Activated effector memory CD4-positive, alpha-beta T cell treated with anti-CD3 and anti-CD28 coated beads, Interleukin-2, amount 50 U/mL, for 16 hours (primary cell): ENCODE results near the gene CERS2.
A peak's percentile ranks its signal among the peaks of the same experiment; 100 is the strongest.

Experiments
- DNase-seq: peaks from one replicate; pipeline ENCODE4 v3.0.0-alpha.2; 2020

CERS2 gene, protein sequence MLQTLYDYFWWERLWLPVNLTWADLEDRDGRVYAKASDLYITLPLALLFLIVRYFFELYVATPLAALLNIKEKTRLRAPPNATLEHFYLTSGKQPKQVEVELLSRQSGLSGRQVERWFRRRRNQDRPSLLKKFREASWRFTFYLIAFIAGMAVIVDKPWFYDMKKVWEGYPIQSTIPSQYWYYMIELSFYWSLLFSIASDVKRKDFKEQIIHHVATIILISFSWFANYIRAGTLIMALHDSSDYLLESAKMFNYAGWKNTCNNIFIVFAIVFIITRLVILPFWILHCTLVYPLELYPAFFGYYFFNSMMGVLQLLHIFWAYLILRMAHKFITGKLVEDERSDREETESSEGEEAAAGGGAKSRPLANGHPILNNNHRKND

DNA sequence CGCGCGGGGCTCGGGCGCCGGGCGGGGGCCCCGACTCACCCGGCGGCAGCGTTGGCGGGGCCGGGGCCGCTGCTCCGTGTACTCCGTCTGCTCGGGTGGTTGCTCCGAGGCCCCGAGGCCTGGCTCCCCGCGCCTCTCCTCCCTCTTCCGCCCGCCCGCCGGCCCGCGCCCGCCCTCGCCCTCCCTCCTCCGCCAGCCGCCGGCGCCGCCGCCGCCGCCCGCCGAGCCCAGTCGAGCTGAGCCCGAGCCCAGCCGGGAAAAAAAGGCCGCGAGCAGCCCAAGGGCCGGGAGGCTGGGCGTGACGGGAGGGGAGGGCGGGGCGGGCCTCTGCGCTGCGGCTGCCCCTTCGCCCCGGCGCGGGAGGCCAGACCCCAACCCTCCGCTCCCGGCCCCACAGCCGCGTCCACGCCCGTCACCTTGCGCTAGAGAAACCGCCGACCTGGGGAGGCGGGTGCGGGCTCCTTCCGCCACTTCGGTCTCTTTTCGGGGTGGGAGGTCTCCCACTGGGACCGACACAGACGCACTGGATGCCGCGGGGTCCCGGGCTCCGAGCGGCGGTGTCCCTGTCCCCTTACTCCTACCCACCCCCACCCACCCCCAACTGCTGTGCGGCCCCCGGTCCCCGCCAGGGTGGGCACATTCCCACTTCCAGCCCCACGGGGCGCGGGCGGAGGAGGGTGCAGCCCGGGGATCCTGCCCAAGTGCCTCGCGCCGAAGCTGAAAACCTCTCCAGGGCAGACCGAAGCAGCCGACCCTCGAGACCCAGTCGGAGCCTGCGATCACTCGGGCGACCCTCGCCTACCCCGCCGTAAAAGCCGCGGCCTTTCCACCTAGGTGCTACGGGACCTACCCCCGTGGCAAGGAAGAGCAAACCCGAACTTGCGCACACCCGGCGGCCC, at the start of gene CERS2:
TSS of gene CERS2 (minus strand) at position 256 of the 899 bp plus-strand sequence. CDS start 5,745 bp downstream, outside the sequence.
- DNase-seq = peak; percentile 90

DNA sequence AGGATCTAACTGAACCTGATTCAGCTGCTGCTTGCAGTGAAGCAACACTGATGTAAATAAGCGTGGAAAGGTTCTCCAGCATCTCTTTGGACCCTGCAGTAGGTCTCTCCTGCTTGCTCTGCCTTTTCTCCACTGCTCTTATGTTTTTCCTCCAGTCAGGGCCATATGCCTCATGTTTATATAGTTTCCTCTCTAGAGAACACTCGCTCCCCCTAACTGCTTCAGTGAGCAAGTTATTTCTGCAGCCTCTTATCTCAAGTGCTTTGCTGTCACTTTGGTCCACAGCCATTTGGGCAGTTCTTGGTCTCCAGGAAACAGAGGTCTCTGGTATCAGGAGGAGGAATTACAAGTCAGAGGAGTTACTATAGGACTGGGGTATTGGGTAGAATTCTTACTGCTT, 38.9 kb upstream of the CERS2 start:
- DNase-seq = no peak

DNA sequence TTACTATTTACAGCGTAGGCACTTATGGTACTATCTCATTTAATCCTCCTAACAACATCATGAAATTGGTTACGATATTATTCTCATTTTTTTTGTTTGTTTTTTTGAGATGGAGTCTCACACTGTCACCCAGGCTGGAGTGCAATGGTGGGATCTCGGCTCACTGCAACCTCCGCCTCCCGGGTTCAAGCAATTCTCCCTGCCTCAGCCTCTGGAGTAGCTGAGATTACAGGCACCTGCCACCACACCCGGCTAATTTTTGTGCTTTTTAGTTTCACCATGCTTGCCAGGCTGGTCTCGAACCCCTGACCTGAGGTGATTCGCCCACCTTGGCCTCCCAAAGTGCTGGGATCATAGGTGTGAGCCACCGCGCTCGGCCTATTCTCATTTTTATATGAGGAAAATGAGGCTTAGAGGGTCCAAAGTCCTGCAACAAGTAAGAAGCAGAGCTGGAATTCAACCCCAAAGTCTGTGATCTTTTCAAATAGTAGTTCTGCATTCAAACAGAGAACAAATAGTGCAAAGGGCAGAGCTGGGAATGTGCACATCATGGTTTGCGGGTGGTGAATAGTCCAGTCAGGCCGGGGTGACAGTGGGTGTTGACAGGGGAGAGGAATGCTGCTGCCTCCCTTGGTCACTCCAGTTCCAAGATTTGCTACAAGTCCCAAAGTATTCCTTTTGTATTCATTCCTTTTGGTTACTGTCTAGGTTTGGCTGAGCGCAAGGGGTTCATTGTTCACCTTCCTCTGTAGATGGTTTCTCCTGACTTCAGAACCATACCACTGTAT, 38.2 kb upstream of the CERS2 start:
- no peak for DNase-seq

DNA sequence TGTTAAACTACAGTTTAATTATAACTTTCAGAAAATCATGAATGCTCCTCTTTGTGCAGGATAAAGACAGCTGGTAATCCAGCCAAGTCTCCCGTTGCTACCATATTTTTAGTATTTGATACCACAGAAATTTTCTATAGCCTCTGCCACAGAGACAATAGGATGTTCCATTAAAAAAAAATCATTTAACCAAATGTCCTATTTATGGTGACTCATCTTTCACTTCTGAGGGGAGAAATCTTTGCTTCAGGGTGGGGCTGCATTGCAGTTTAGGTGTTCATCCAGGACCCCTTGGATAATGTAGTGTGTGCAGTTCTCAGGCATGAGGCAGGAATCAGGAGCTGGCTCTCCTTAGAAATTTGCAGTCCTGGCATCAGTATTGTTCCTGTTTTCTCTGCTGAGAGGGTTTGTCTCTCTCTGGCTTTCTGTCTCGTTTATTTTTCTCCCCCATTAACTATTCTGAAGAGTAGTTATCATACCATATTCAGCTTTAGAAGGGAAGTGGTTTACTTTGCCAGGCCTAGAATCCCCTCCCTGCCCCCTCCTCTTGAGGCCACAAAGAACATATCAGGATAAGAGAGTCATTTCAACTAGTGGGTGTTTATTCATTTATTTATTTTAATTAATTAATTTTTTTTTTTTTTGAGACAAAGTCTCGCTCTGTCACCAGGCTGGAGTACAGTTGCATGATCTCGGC, 36.7 kb upstream of the CERS2 start:
- no peak for DNase-seq

DNA sequence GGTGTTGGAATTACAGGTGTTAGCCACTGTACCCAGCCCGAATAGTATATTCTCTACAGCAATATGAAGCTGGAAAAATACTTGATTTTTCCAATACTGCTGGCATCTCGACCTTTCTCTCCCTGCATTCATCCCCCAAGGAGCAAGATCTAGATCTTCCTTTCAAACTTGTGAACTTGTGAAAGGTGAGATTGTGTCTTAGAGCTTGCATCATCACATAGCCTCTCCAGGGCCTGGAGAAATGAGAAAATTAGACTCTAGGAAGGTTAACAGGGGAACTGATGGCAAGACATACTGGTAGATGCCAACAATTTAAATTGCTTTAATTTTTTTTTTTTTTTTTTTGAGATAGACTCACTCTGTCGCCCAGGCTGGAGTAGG, 35.7 kb upstream of the CERS2 start:
- no peak for DNase-seq

DNA sequence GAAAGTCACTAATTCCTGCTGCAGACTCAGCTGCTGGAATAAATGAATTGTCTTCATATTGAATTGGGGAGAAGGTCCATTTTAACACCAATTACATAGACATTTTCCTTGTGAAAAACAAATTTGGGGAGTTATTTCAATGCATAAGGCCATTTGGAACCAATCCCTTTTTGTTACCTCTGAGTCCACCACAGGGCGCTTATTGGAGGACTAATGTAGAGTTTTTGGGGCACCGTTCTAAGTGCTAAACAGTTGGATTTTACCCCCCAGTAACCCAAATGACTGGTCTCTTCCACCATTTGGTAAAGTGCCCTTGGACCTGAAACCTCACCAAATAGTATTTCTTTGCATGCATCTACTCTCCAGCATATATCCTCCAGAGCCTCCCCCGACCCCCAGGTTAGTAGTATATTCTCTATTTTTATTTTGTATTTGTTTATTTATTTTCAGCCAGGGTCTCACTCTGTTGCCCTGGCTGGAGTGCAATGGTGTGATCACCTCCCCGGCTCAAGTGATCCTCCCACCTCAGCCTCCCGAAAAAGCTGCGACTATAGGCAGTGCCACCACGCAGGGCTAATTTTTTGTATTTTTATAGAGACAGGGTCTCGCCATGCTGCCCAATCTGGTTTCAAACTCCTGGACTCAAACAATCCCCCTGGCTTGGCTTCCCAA, 35.2 kb upstream of the CERS2 start:
- DNase-seq = no peak

DNA sequence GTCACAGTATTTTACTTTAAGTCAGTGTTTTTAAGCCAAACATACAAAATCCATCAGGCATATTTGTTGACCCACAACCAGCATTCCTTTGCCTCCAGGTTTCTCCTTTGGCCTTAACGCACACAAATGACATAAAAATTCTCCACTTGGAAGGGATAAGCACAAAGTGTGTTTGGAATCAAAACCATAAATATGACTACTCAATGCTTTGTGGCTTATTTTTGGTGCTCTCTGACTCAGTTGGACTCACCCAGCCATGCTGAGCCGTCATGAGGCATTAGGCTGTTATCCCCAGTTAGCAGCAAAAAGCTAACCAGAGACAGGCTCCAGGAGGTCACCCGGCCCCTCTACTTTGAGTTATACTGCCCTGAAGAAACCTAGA, 34.6 kb upstream of the CERS2 start:
- no peak for DNase-seq

DNA sequence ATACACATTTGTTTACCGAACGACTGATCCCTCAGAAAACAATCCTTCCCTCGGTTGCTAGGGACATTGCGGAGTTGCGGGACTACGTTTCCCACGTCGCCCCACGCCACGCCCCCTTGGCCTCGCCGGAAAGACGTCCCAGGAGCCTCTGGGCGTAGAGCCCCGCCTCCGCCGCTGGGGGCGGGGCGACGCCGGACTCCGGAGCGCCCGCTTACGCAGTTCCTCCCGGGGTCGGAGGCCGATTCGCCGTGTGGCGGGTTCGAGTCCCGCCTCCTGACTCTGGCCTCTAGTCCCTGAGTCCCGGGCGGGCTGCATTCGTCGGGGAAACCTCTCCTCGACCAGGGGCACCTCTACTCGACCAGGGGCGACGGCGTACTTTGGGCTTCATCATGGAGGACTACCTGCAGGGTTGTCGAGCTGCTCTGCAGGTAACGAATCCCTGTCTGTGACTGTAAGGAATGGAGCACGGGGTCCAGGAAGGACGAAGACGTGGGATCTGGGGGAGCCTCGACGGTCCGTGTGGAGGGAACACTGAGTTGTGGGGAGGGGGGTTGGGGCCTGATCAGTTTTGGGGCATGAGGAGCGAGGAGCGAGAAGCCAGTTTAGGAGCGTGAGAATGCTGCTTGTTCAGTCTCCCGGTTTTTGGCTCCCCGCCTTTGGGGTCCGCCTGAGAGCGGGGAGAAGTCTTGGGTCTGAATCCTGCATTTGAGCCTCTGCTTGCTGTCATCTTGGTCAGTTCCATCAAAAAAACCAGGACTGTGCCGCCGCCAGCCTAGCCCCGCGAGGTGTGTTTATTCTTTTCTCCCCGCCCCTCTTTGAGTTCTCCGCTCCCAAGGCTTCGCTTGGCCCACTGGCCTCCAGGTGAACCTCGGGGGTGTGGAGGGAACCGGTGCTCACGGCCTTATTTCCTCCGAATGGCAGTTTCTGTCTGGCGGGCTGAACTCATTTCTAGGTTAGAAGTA, 33.9 kb upstream of the CERS2 start, which contains the start of gene PRUNE1:
TSS of gene PRUNE1 (plus strand) at position 206 of the 962 bp plus-strand sequence. CDS start at position 390, 184 bp downstream.
- DNase-seq = peak; percentile 99

DNA sequence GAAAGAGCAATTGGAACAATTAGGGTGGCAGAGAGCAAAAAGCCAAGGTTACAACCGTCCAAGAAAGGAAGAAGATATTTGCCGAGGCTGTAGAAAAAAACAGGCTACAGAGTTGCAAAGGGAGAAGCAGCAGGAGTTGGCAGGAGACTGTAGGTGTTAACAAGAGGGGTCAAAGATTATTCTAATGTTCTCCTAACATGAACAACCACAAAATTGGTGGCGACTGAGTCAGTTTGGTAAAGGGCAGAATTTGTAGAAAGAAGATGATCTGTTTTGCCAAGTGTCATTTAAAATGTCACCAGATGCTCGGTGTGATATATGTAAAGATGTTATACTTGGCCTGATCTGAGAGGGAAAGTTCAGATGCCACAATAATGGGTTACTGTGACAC, 33.2 kb upstream of the CERS2 start:
- DNase-seq = no peak

DNA sequence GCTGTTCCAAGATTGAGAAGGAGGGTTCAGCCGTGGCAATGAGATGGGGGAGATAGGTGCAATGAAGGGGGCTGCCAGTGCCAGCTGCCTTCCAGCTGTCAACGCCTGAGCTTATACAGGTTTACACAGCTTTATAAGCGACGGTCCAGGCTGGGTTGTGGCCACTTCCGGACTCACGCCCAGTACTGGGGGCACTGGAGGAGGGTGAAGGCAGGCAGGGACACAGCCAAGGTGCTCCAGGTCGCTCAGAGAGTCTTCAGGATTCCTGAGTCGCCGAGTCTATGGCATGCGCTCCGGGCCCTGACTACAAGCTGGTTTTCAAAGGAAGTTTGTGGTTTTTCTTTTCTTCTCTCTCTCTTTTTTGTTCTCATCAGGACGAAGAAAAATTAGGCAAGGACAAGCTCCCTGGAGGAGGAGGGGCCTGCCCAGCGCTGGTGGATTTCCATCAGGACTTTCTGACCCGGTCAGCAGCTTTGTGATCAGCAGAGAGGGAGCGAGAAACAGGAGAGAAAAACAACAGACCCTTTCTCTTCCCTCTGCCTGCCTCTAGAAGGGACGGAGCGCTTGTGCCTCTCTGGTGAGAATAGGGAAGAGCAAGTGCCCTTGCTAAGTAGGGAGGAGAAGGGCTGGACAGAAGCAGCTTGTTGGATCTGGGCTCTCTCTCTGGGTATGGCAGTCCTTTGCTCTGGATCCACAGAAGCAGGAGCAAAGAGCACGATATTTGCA, 31.9 kb upstream of the CERS2 start, which contains the start of gene MINDY1:
TSS of gene MINDY1 (minus strand) at position 576 of the 726 bp plus-strand sequence. CDS start 4,285 bp downstream, outside the sequence.
- DNase-seq = peak; percentile 74

DNA sequence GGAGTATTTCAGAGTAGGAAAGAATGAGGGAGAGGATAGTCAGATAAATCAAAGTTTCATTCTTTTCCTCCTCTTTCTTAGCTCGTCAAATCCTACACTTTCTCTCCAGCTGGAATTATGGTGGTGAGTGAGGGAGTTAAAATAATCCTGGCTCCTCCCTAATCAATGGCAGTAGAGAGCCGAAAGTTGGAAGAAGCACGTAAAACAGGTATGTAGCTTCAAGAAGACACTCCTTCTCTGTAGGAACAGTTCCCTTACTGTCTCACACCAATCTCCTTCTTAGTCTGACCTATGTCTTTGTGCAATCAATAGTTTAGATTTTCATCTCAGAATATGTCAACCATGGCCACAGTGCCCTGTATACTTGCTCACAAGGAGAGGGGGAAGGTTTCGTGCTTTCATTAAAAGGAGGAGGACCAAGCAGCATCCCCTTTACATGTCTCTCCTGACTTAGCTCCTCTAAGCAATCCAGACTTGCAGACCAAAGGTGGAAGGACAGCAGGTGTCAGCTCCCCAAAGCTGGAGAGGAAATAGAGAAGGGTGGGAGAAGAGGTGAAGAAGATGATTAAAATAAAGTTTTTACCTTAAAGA, 31.2 kb upstream of the CERS2 start:
- DNase-seq = no peak

DNA sequence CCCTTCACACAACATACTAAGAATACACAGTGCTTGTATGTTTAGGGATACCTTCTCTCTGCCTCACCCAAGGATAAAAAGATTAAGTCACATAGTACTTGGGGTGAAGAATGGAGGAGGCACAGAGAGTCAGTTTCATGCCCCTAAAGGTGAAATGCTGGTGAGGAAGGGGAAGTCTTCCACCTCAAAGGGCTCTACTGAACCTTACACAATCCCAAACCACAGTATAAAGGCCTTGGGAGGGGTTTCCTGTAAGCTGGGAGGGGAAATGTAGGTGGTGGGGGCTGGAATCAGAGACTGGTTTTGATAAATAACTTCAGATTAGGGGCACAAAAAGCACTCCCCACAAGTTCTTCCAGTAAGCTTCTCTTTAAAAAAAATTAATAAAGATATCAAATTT, 28.5 kb upstream of the CERS2 start:
- DNase-seq = no peak

DNA sequence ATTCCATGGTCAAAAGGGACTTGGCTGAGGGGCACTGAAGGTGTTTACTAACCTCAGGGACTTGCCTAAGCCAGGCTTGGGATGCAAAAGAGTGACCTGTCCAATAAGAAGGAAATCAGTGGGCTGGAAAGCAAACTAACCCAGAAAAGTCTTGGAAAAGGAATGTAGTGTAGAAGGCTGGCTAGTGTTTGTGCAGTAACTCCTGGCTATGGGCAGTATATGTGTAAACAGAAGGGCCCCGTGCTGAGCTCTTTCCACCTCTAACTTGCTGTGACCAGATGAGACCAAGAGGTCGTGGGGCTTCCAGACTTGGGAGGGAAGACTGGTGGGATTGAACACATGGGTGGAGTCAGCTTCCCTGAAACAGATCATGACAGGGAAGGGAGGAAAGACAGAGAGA, 28.0 kb upstream of the CERS2 start:
- DNase-seq = no peak

DNA sequence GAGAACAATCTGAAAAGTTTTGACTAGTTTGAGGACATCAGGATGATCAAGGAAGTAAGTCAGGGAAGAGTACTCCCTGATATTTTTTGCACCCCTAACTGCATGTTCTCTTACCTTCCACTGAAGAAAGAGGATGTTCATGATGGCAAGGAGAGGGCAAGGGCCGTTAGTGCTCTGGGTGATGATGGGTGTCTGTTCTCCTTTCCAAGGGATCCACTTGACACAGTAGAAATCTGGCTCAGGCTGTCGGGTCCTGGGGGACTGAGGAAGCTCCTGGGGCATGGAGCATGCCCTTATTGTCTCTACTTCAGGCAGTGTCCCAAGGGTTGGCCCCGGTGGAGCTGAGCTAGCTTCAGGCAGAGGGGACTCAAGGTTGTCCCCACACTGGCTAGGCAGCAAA, 27.4 kb upstream of the CERS2 start:
- DNase-seq = no peak

DNA sequence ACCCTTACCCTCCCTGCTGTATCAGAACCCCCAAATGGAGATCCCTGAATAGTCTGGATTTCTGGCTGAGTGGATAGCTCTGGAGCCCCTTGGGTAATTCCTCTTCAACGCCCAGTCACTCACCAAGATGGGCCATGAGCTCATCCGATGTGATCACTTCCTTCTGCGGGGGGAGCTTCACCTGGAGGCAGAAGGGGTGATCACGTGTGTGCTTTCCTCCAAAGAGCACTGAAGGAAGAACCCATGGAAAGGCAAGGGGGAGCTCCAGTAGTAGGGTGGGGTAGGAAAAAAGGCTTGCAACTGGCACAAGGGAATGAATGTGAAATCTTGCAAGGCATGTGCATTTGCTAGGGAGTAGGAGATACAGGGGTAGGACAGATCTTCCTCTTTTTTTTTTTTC, 27.0 kb upstream of the CERS2 start:
- no peak for DNase-seq

DNA sequence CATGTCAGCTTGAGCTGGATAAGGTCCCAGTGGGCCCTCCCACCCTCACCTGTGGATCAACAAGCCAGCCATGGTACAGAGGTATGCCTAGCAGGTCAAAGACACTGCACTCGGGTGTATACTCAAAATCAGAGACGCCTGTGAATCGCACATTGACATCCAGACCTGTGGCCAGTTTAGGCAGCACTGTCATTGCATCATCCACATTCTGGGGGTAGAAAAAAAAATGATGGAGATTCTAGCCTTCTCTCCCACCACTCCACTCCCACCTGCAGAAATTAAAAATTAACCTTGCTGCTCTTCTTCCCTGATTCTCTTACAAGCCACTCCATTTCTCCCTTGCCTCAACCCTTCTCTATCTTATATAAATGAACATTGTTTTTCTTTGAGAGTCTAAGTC, 25.8 kb upstream of the CERS2 start:
- DNase-seq = no peak

DNA sequence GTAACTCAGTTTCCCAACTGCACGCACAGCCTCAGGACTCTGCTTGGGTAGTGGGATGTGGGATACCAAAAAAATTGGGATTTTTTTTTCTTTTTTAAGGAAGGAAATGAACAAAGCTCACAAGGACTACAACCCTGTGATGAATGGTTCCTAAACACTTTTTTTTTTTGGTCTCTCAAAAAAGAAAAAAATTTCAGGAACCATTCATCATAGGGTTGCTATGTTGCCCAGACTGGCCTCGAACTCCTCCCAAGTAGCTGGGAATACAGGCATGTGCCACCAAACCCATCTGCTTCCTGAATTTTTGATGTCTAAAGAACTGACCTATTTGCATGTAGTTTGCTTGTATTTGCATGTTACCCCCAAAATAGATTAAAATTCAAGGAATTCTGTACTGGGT, 25.3 kb upstream of the CERS2 start:
- DNase-seq = no peak

DNA sequence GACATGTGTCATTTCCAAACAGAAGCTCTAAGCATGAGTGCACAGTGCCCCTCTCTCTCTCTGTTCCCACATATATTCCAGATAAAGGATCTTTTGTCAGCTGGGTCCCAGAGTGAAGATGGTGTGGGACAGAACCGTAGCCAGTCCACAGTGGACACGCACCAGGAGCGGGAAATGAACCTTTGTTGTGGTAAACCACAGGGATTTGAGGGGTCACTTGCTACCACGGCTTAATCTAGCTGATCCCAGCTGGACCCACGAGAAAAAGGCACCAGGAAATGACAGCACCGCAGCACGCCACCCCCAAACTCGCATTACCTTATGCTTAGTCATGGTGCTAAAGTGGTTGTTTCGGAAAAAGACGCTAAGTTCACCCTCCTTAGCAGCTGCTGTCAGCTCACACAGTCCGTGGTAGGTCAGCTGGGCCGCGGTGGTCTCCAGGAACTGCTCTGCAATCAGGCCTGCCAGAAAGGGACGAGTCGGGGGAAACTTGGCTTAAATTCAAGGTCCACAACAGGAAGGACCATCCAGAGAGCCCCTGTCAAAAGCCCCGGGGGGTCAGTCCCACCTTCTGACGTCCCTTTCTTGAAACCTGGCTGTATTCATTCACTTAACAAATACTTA, 24.5 kb upstream of the CERS2 start:
- DNase-seq = no peak

DNA sequence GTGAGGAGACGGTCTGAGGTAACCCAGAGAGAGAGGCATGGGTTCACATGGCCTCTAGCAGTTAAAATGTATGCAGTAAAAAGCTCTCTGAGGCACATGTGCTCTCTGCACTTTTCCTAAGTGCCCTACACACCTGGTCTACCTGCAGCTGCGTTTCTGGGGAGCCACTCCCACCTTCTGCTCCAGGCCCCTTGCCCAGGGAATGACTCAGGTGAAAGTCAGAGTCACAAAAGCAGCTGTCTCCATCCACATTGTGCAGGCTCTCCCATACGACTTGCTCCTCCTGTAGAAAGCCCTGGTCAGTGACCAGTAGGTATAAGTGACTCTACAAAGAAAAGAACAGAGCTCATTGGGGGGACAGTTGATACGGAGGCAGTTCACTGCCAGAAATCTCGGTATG, 23.3 kb upstream of the CERS2 start:
- no peak for DNase-seq
